ENCODE results near the gene PMPCA. TPM values are rescaled to one million over a fixed set of nuclear protein-coding genes. Genes with fewer than 3 reads are reported as not detected.

The PMPCA gene
- total RNA-seq, 1 donor from 2014 or later: 61.3 TPM

DNA sequence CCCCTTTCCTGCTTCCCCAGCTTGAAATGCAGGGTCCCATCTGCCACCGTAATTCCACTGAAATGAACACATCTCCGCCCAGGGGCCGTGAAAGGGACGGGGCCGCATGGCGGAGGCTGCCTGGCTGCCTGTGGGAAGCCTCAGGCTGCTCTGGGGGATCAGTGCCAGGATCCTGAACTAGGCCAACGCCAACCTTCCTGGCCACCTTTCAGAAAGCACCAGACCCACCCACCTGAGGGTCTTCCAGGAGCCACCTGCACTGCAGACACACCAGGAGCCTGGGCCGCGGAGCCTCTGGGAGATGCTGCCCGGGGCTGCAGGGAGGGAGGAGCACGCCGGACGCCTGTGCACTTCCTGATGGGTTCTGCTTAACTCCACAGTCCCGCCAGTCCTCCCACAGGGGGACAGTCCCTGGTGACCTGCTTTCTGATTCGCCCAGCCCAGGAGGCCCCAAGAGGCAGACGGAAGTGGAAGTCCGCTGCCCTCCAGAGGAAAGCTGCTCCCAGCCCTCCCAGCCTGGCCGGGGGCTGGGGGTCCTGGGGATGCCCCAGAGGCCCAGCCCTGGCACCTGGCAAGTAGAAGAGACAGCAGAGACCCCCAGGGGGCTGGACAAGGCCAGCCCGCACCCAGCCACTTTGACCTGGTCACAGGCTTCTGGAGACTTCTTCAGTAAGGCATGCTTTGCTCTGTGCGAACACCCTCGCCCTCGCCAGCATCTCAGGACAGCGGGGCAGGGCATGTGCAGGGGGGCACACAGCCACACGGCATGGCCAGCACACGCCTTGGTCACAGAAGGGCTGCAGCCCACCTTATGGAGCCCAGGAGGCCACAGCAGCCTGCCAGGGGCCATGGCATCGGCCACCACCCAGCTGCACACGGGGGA, 36.9 kb upstream of the PMPCA start, which contains the start of gene CARD9:
TSS of gene CARD9 (minus strand) at position 370 of the 883 bp plus-strand sequence. CDS start 1,591 bp downstream, outside the sequence.
- Mint-ChIP-seq H3K4me1 (ENCODE audit: unreplicated experiment) (peaks cover 6% of the 10 kb centered on the region), H3K4me3 (ENCODE audit: unreplicated experiment) (no peak within 1 kb of the TSS), H3K9me3 (ENCODE audit: unreplicated experiment) (no peaks in the 10 kb centered on the region), H3K36me3 (ENCODE audit: low read depth, unreplicated experiment) (no peaks in the 10 kb centered on the region), H3K27ac (ENCODE audit: unreplicated experiment) (no peak within 1 kb of the TSS), H3K27me3 (ENCODE audit: unreplicated experiment) (peaks cover 12% of the 10 kb centered on the region)
- TF ChIP-seq, protein P1, sequence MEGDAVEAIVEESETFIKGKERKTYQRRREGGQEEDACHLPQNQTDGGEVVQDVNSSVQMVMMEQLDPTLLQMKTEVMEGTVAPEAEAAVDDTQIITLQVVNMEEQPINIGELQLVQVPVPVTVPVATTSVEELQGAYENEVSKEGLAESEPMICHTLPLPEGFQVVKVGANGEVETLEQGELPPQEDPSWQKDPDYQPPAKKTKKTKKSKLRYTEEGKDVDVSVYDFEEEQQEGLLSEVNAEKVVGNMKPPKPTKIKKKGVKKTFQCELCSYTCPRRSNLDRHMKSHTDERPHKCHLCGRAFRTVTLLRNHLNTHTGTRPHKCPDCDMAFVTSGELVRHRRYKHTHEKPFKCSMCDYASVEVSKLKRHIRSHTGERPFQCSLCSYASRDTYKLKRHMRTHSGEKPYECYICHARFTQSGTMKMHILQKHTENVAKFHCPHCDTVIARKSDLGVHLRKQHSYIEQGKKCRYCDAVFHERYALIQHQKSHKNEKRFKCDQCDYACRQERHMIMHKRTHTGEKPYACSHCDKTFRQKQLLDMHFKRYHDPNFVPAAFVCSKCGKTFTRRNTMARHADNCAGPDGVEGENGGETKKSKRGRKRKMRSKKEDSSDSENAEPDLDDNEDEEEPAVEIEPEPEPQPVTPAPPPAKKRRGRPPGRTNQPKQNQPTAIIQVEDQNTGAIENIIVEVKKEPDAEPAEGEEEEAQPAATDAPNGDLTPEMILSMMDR (IDR thresholded peaks at IDR 0.05; ENCODE audit: unreplicated experiment): no peak
- no peak for DNase-seq (ENCODE audit: low spot score)

DNA sequence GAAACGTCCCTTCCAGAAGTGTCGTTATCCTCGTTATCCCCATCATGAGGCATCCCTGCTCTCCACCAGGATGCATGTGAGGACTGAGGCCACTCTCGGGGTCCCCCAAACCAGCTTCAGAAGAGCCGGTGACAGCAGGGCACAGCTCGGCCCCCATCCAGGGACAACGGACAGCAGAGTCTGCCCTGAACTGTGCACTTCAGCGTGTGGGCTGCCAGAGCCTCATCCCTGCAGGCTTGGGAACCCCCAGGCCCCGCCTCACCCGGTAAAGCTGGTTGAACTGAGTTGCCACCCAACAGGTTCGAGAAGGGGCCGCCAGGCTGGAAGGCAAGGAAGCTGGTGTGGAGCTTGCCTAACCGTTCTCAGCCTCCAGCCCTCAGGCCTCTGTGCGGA, 36.3 kb upstream of the PMPCA start:
- H3K4me3 Mint-ChIP-seq (ENCODE audit: unreplicated experiment): no peak overlapping the region
- peaks cover 6% of the 10 kb centered on the region for H3K4me1 Mint-ChIP-seq (ENCODE audit: unreplicated experiment)
- TF ChIP-seq, protein P1 (IDR thresholded peaks at IDR 0.05; ENCODE audit: unreplicated experiment): no peak
- no peaks in the 10 kb centered on the region for H3K36me3 Mint-ChIP-seq (ENCODE audit: low read depth, unreplicated experiment)
- no peak overlapping the region for H3K27ac Mint-ChIP-seq (ENCODE audit: unreplicated experiment)
- no peak for DNase-seq (ENCODE audit: low spot score)
- H3K9me3 Mint-ChIP-seq (ENCODE audit: unreplicated experiment): no peaks in the 10 kb centered on the region
- H3K27me3 Mint-ChIP-seq (ENCODE audit: unreplicated experiment): peaks cover 10% of the 10 kb centered on the region

DNA sequence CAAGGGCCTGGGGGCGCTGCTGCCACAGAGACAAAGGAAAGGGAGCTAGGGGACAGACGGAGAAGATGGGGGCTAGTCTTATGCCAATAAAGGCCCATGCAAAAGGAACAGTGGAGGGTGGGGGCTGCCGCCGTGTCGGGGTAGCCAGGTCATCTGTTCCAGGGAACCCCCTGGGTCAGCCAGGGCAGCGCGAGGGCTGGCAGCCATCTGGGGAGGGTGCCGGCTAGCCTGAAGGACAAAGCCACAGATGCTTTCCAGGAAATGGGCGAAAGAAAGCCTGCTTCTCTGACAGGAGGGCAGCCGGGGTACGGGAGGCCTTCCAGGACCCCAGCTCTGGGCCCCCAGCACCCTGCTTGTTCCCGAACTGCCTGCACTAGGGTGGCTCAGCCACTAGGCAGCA, 35.4 kb upstream of the PMPCA start:
- Mint-ChIP-seq H3K27ac (ENCODE audit: unreplicated experiment) (no peak overlapping the region), H3K36me3 (ENCODE audit: low read depth, unreplicated experiment) (no peaks in the 10 kb centered on the region)
- DNase-seq (ENCODE audit: low spot score): no peak

DNA sequence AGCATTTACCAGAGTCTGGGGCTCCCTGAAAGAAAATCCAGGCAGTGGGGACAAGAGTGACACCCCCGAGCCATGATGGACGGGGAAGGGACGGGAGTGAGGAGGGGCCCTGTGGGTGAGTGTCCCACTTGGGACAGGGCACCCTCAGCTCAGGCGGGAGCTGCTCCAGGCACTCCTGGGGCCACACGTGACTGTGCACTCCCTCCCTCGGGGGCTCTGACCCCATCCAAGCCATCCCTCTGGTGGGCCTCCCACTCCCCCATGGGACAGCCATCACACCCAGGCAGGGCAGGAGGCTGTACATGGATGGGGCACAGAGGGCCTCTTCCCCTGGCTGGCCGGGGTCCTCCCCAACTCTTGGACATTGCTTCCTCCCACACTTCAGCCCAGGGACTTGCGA, 34.0 kb upstream of the PMPCA start:
- H3K9me3 Mint-ChIP-seq (ENCODE audit: unreplicated experiment): no peaks in the 10 kb centered on the region
- H3K27me3 Mint-ChIP-seq (ENCODE audit: unreplicated experiment): peaks cover 4% of the 10 kb centered on the region
- no peak overlapping the region for H3K4me3 Mint-ChIP-seq (ENCODE audit: unreplicated experiment)
- DNase-seq (ENCODE audit: low spot score): no peak
- H3K36me3 Mint-ChIP-seq (ENCODE audit: low read depth, unreplicated experiment): peaks cover 3% of the 10 kb centered on the region
- TF ChIP-seq, protein P1 (IDR thresholded peaks at IDR 0.05; ENCODE audit: unreplicated experiment): no peak
- H3K27ac Mint-ChIP-seq (ENCODE audit: unreplicated experiment): no peak overlapping the region
- H3K4me1 Mint-ChIP-seq (ENCODE audit: unreplicated experiment): peaks cover 6% of the 10 kb centered on the region

More for the DNA sequence above, 35.4 kb upstream of the PMPCA start:
- Mint-ChIP-seq H3K27me3 (ENCODE audit: unreplicated experiment) (peaks cover 6% of the 10 kb centered on the region), H3K4me1 (ENCODE audit: unreplicated experiment) (peaks cover 6% of the 10 kb centered on the region), H3K9me3 (ENCODE audit: unreplicated experiment) (no peaks in the 10 kb centered on the region), H3K4me3 (ENCODE audit: unreplicated experiment) (no peak overlapping the region)
- TF ChIP-seq, protein P1 (IDR thresholded peaks at IDR 0.05; ENCODE audit: unreplicated experiment): no peak

Measured in endothelial cell (in vitro differentiated cells).